ENCODE results near the gene MKS1. TPM values are rescaled to one million over a fixed set of nuclear protein-coding genes. Genes with fewer than 3 reads are reported as not detected.

MKS1 gene
- total and polyA plus RNA-seq, 2 donors (not counting 3 experiments of a cell fraction or from before 2014, with no cell fraction given), result 12.2 to 13.2 TPM

DNA sequence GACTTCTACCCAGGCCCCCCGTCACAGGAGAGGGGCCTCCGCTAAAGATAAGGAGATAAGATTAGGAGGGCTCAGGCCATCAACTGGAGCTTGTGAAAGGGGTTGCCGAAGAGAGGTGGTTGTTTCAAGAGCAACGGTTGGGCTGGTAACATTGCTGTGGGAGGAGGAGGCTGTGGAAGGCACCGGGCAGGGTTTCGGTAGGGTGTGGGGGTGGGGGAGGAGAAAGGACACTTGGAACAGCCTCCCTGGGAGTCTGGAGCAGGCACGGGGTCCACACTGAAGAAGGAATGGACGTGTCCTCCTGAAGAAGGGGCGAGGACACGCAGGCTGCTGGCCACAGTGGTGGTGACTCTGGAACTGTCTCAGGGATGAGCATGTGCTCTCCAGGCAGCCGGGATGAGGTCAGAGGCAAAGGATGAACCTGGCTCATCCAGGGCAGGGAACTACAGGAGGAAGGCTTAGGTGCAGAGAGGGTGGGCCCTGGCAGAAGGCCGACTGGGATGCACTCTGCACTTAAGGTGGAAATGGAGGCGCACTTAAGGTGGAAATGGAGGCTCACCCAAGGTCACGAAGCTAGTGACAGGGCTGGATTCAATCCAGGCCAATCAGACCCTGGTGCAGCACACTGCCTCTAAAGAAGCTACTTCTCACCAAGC is 27.7 kb downstream of the MKS1 start:
- Histone ChIP-seq H3K79me2 (ENCODE audit: control insufficient read depth, insufficient read depth, low read length) (no peaks in the 10 kb centered on the region), H3K9ac (replicated peaks; ENCODE audit: extremely low read depth, insufficient read depth, low read length) (no peak overlapping the region), H3K27ac (ENCODE audit: insufficient read depth, low read depth, low read length) (no peak overlapping the region), H2AFZ (ENCODE audit: low read depth, low read length) (no peak overlapping the region), H3K36me3 (ENCODE audit: control insufficient read depth in 2 of 2, extremely low read depth in 1 of 2, insufficient read depth in 2 of 2, low read length in 2 of 2) (no peaks in the 10 kb centered on the region), H3K9me3 (replicated peaks; ENCODE audit: control insufficient read depth, insufficient read depth, low read length) (no peaks in the 10 kb centered on the region), H3K4me1 (ENCODE audit: control insufficient read depth, extremely low read depth, insufficient read depth, low read length) (no peaks in the 10 kb centered on the region), H4K20me1 (replicated peaks; ENCODE audit: control insufficient read depth, extremely low read depth, insufficient read depth, low read length) (no peaks in the 10 kb centered on the region), H3K4me2 (ENCODE audit: insufficient read depth, low read length) (no peak overlapping the region), H3K9me1 (replicated peaks; ENCODE audit: control insufficient read depth, extremely low read depth, insufficient read depth, low read length) (no peaks in the 10 kb centered on the region), H3K4me3 (replicated peaks in 1 of 3; ENCODE audit: insufficient read depth in 1 of 3, low read depth in 1 of 3, low read length in 3 of 3) (no peak overlapping the region), H3K27me3 (ENCODE audit: control insufficient read depth in 2 of 2, insufficient read depth in 2 of 2, low read length in 2 of 2) (no peaks in the 10 kb centered on the region)
- CTCF ChIA-PET, result no interaction called here
- FAIRE-seq (no peak), DNase-seq (ENCODE audit: low read depth, low spot score) (no peak)
- dilution Hi-C loops (cut with MboI; ENCODE audit: extremely low pct_ligation_motif_present, low sequenced_read_pairs), result no loop called here
- intact Hi-C loops (cut with micrococcal nuclease), result no loop called here
- BruUV-seq (replicated peaks), result no TSS peak
- TF ChIP-seq GATA2 (IDR thresholded peaks at IDR 0.05; ENCODE audit: insufficient read depth, insufficient read length, low read depth, low read length), result no peak
- TF ChIP-seq EZH2 (IDR thresholded peaks at IDR 0.05; ENCODE audit: borderline replicate concordance, low read depth, low read length, severe bottlenecking), result no peak
- no peak for TF ChIP-seq JUN (IDR thresholded peaks at IDR 0.05; ENCODE audit: borderline replicate concordance, insufficient read depth, insufficient read length, low read depth)
- TF ChIP-seq, protein P1, sequence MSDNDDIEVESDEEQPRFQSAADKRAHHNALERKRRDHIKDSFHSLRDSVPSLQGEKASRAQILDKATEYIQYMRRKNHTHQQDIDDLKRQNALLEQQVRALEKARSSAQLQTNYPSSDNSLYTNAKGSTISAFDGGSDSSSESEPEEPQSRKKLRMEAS (IDR thresholded peaks at IDR 0.05; ENCODE audit: insufficient read depth, insufficient read length), result no peak
- no peak for TF ChIP-seq MYC (IDR thresholded peaks at IDR 0.05; ENCODE audit: low read depth, low read length)
- POLR2A ChIA-PET, result no interaction called here

DNA sequence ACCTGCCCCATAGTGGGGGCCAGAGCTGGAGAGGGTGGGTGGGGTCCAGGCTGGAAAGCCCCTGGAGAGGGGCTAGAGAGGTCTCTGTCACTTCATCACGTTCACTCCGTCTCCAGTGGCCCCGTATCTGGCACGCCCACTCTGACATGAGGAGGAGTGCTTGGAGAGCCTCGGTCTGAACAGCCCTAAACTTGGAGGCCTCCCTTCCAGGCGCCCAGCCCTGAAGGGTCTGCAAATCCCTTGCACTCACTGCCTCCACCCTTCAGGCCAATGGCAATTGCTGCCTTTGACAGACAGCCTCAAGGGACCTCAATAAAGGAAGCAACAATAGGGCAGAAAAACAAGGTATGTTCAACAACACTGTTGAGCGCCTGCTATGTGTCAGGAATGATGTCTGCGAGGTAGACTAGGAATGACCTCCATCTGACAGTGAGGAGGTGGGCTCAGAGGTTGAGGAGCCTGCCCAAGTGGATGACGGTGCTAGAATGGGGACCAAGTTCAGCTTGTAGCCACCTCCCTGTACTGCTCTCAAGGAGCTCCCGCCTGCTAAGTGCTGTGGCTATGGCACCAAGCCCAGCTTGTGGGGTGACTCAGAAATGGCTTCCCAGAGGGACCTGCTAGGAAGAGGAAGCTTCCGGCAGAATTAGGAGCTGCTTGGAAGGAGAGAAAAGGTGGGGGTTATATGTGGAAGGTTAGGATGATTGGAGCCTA is 29.5 kb downstream of the MKS1 start:
- Histone ChIP-seq H3K9ac (replicated peaks; ENCODE audit: extremely low read depth, insufficient read depth, low read length) (no peak overlapping the region), H3K36me3 (ENCODE audit: control insufficient read depth in 2 of 2, extremely low read depth in 1 of 2, insufficient read depth in 2 of 2, low read length in 2 of 2) (no peaks in the 10 kb centered on the region), H3K27me3 (ENCODE audit: control insufficient read depth in 2 of 2, insufficient read depth in 2 of 2, low read length in 2 of 2) (no peaks in the 10 kb centered on the region), H3K27ac (ENCODE audit: insufficient read depth, low read depth, low read length) (no peak overlapping the region), H2AFZ (ENCODE audit: low read depth, low read length) (no peak overlapping the region), H3K9me3 (replicated peaks; ENCODE audit: control insufficient read depth, insufficient read depth, low read length) (no peaks in the 10 kb centered on the region), H4K20me1 (replicated peaks; ENCODE audit: control insufficient read depth, extremely low read depth, insufficient read depth, low read length) (no peaks in the 10 kb centered on the region), H3K4me3 (replicated peaks in 1 of 3; ENCODE audit: insufficient read depth in 1 of 3, low read depth in 1 of 3, low read length in 3 of 3) (no peak overlapping the region), H3K79me2 (ENCODE audit: control insufficient read depth, insufficient read depth, low read length) (no peaks in the 10 kb centered on the region), H3K9me1 (replicated peaks; ENCODE audit: control insufficient read depth, extremely low read depth, insufficient read depth, low read length) (no peaks in the 10 kb centered on the region), H3K4me2 (ENCODE audit: insufficient read depth, low read length) (no peak overlapping the region), H3K4me1 (ENCODE audit: control insufficient read depth, extremely low read depth, insufficient read depth, low read length) (no peaks in the 10 kb centered on the region)
- FAIRE-seq (no peak), DNase-seq (ENCODE audit: low read depth, low spot score) (peak; percentile 9)
- CTCF ChIA-PET, result no interaction called here
- no TSS peak for BruUV-seq (replicated peaks)
- POLR2A ChIA-PET, result no interaction called here
- TF ChIP-seq FOS (IDR thresholded peaks at IDR 0.05; ENCODE audit: borderline replicate concordance, insufficient read depth, low read length) (no peak), POLR2AphosphoS5 (IDR thresholded peaks at IDR 0.05; ENCODE audit: insufficient read depth, low read depth, low read length) (no peak), JUN (IDR thresholded peaks at IDR 0.05; ENCODE audit: borderline replicate concordance, insufficient read depth, insufficient read length, low read depth) (no peak), MYC (IDR thresholded peaks at IDR 0.05; ENCODE audit: low read depth, low read length) (no peak), GATA2 (IDR thresholded peaks at IDR 0.05; ENCODE audit: insufficient read depth, insufficient read length, low read depth, low read length) (no peak), EZH2 (IDR thresholded peaks at IDR 0.05; ENCODE audit: borderline replicate concordance, low read depth, low read length, severe bottlenecking) (no peak), POLR2A (IDR thresholded peaks at IDR 0.05; ENCODE audit: low read depth, low read length) (no peak)
- TF ChIP-seq, protein P1 (IDR thresholded peaks at IDR 0.05; ENCODE audit: insufficient read depth, insufficient read length), result no peak
- TF ChIP-seq, protein P2, sequence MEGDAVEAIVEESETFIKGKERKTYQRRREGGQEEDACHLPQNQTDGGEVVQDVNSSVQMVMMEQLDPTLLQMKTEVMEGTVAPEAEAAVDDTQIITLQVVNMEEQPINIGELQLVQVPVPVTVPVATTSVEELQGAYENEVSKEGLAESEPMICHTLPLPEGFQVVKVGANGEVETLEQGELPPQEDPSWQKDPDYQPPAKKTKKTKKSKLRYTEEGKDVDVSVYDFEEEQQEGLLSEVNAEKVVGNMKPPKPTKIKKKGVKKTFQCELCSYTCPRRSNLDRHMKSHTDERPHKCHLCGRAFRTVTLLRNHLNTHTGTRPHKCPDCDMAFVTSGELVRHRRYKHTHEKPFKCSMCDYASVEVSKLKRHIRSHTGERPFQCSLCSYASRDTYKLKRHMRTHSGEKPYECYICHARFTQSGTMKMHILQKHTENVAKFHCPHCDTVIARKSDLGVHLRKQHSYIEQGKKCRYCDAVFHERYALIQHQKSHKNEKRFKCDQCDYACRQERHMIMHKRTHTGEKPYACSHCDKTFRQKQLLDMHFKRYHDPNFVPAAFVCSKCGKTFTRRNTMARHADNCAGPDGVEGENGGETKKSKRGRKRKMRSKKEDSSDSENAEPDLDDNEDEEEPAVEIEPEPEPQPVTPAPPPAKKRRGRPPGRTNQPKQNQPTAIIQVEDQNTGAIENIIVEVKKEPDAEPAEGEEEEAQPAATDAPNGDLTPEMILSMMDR (IDR thresholded peaks at IDR 0.05; ENCODE audit: extremely low read depth in 1 of 2, insufficient read depth in 1 of 2, low read depth in 1 of 2, low read length in 2 of 2), result no peak
- intact Hi-C loops (cut with micrococcal nuclease) (no loop called here), dilution Hi-C loops (cut with MboI; ENCODE audit: extremely low pct_ligation_motif_present, low sequenced_read_pairs) (no loop called here)
